ENCODE data around the gene NRSN1. TPM values are rescaled to one million over a fixed set of nuclear protein-coding genes. Genes with fewer than 3 reads are reported as not detected.

NRSN1 gene
- total and polyA plus RNA-seq, 7 donors: 0.66 to 5.4 (median 1.7) TPM; not detected in 2

DNA sequence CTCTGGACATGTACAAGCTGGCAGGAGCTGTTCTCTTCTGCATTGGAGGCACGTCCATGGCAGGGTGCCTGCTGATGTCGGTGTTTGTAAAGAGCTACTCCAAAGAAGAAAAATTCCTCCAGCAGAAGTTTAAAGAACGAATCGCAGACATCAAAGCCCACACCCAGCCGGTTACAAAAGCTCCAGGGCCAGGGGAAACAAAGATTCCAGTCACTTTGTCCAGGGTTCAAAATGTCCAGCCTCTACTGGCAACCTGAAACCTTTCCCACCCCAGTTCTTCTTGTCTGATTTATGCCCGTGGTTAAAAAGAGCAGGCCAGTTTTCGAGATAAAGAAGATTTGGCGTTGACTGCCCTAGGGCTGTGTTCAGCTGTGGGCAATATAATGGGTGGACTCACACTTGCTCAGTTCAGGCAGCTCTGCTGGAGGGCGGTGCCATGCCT, 19.7 kb downstream of the NRSN1 start:
- H3K9me3 ChIP-seq: no peaks in the 10 kb centered on the region
- H3K4me1 ChIP-seq: peaks cover 0 to 17% (median 11%) of the 10 kb centered on the region in 4 donors
- H3K27ac ChIP-seq: no peak overlapping the region
- WGBS, 2 donors: 75 to 77% methylated on average over 9 of the region's 9 CpGs
- no peak overlapping the region for H3K4me3 ChIP-seq
- DNase-seq: no peak
- H3K27me3 ChIP-seq: no peaks in the 10 kb centered on the region
- TF ChIP-seq EP300 (IDR thresholded peaks at IDR 0.05) (no peak), POLR2AphosphoS5 (IDR thresholded peaks at IDR 0.05) (no peak), POLR2A (IDR thresholded peaks at IDR 0.05) (no peak)
- TF ChIP-seq, protein P1, sequence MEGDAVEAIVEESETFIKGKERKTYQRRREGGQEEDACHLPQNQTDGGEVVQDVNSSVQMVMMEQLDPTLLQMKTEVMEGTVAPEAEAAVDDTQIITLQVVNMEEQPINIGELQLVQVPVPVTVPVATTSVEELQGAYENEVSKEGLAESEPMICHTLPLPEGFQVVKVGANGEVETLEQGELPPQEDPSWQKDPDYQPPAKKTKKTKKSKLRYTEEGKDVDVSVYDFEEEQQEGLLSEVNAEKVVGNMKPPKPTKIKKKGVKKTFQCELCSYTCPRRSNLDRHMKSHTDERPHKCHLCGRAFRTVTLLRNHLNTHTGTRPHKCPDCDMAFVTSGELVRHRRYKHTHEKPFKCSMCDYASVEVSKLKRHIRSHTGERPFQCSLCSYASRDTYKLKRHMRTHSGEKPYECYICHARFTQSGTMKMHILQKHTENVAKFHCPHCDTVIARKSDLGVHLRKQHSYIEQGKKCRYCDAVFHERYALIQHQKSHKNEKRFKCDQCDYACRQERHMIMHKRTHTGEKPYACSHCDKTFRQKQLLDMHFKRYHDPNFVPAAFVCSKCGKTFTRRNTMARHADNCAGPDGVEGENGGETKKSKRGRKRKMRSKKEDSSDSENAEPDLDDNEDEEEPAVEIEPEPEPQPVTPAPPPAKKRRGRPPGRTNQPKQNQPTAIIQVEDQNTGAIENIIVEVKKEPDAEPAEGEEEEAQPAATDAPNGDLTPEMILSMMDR (IDR thresholded peaks at IDR 0.05): no peak
- intact Hi-C loops (cut with DNase I): no loop called here
- H3K36me3 ChIP-seq: no peaks in the 10 kb centered on the region

DNA sequence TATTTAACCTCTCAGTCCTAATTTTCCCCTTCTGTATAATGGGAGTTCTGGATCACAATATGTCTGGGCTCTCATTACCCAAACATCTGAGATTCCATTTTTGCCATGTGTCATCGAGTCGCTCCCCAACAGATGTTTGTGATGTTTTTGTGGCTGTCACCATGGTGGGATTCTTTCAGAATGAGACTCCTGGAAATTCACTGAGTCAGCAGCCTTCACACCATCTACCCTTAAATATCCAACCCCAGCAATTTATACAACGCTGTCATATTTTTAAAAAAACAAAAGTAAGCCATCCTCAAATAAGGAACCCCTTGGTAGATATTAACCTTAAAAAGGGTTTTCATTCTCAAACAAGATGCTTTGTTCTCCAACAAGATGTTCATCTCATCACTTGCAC, 20.9 kb downstream of the NRSN1 start:
- Histone ChIP-seq H3K9me3 (no peaks in the 10 kb centered on the region), H3K27ac (no peak overlapping the region), H3K4me1 (peaks cover 0 to 17% (median 11%) of the 10 kb centered on the region in 4 donors), H3K4me3 (no peak overlapping the region), H3K36me3 (no peaks in the 10 kb centered on the region), H3K27me3 (no peaks in the 10 kb centered on the region)
- no peak for DNase-seq
- intact Hi-C loops (cut with DNase I): no loop called here
- 91% methylated on average over 3 of the region's 3 CpGs for WGBS, 2 donors
- TF ChIP-seq EP300 (IDR thresholded peaks at IDR 0.05): no peak
- TF ChIP-seq, protein P1 (IDR thresholded peaks at IDR 0.05): no peak
- TF ChIP-seq POLR2A (IDR thresholded peaks at IDR 0.05): no peak
- no peak for TF ChIP-seq POLR2AphosphoS5 (IDR thresholded peaks at IDR 0.05)

DNA sequence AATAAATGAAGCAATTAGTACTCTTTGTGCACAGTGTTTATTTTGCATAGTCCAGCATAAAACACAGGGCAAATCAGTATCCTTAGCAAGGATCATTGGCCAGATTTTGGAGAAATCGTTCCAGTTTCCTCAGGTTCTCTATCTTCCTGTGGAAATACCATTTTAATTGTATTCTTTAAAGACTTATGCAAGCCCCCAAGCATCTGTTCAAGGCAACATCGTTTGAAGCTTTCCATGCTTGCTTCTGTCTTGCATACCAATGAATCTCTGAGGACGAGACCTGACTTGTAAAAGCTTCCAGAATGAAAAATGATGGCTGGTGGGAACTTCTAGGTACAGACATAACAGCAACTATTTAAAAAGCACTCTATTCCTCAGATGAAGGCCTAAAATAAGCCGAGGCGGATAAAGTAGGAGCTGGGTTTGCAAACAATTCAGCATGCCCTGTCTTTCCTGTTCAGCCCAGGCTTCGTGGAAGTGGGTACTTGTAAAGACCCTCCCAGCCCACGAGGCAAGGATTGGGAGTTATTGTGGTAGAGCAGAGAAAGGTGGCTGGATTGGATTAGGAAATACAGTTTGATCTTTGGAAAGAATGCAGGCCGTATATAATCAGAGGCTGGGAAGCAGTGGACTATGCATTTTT, 21.6 kb downstream of the NRSN1 start:
- 60 to 61% methylated on average over 8 of the region's 8 CpGs for WGBS, 2 donors
- peaks cover 0 to 17% (median 11%) of the 10 kb centered on the region in 4 donors for H3K4me1 ChIP-seq
- DNase-seq: no peak
- H3K9me3 ChIP-seq: peaks cover 0 to 3% (median 0%) of the 10 kb centered on the region in 4 donors
- no peak overlapping the region for H3K4me3 ChIP-seq
- TF ChIP-seq POLR2A (IDR thresholded peaks at IDR 0.05) (no peak), EP300 (IDR thresholded peaks at IDR 0.05) (no peak)
- H3K27me3 ChIP-seq: no peaks in the 10 kb centered on the region
- intact Hi-C loops (cut with DNase I): no loop called here
- H3K27ac ChIP-seq: no peak overlapping the region
- no peaks in the 10 kb centered on the region for H3K36me3 ChIP-seq

DNA sequence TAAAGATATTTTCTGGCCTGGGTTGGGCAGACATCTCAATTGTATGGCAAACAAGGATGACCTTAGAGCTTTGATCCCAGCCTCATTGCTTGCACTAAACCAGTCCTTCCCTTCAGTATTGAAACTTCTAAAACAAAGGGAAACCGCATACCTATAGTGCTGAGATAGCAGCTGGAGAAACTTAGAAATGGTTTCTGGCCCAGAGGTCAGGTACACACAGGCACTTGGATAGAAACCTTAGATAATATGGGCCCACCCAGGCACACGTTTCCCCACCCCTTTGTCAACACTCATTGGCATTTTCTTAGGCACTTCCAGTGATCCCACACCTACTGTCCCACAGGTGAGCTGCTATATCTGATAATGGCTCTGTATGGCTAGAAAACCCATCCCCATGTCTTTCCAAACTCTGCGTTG, 22.1 kb downstream of the NRSN1 start:
- H3K36me3 ChIP-seq: no peaks in the 10 kb centered on the region
- DNase-seq: no peak
- H3K4me1 ChIP-seq: peaks cover 0 to 17% (median 11%) of the 10 kb centered on the region in 4 donors
- no peak overlapping the region for H3K4me3 ChIP-seq
- H3K27me3 ChIP-seq: no peaks in the 10 kb centered on the region
- no peak overlapping the region for H3K27ac ChIP-seq
- 60 to 76% methylated on average over 3 of the region's 3 CpGs for WGBS, 2 donors
- intact Hi-C loops (cut with DNase I): no loop called here
- TF ChIP-seq POLR2AphosphoS5 (IDR thresholded peaks at IDR 0.05) (no peak), POLR2A (IDR thresholded peaks at IDR 0.05) (no peak), EP300 (IDR thresholded peaks at IDR 0.05) (no peak)
- TF ChIP-seq, protein P1 (IDR thresholded peaks at IDR 0.05): no peak
- H3K9me3 ChIP-seq: peaks cover 0 to 3% (median 0%) of the 10 kb centered on the region in 4 donors

DNA sequence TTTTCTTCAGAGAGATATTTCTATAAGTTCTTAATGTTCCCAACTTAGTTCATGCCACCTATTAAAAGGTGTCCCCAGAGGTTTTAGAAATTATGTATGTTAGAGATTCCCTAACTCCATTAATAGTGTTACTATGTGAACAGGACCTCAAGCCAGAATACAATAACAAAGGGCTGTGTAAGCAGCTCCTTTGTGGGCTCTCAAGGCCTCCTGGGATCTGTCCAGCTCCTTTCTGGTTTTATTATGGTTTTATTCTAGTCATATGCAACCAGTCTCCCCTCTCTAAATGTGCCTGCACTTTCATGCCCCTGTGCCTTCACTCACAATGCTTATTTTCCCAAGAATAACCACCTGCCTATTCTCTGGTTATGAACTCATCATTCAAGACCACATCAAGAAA, 22.7 kb downstream of the NRSN1 start:
- H3K27me3 ChIP-seq: no peaks in the 10 kb centered on the region
- intact Hi-C loops (cut with DNase I): no loop called here

More for the DNA sequence above, 22.7 kb downstream of the NRSN1 start:
- Histone ChIP-seq H3K27ac (no peak overlapping the region), H3K4me1 (peaks cover 0 to 17% (median 11%) of the 10 kb centered on the region in 4 donors), H3K36me3 (no peaks in the 10 kb centered on the region), H3K4me3 (no peak overlapping the region), H3K9me3 (peaks cover 0 to 3% (median 0%) of the 10 kb centered on the region in 4 donors)
- TF ChIP-seq POLR2AphosphoS5 (IDR thresholded peaks at IDR 0.05) (no peak), POLR2A (IDR thresholded peaks at IDR 0.05) (no peak), EP300 (IDR thresholded peaks at IDR 0.05) (no peak)
- TF ChIP-seq, protein P1 (IDR thresholded peaks at IDR 0.05): no peak
- DNase-seq: no peak

Measured in sigmoid colon (tissue), 7 donors.